Astrocyte of the hippocampus (primary cell): ENCODE data around the gene PRDM9.
"Not testable (repeated sequence)": the region's sequence is repeated elsewhere in the genome, so short reads cannot be mapped to it uniquely, and the experiment has no call there.

Source experiments
- DNase-seq: peaks from one replicate; pipeline ENCODE4 v3.0.0; 2011; ENCODE audit warnings: low read depth, low spot score

The PRDM9 gene

GRCh38 chr5:23527216-23527920 lies 20.0 kb downstream of the PRDM9 start:
- DNase-seq = not testable (repeated sequence)

GRCh38 chr5:23528677-23529076 lies 21.3 kb downstream of the PRDM9 start:
- DNase-seq = no peak

- DNase-seq = no peak
These were observed 23.2 kb downstream of the PRDM9 start for GRCh38 chr5:23530571-23530970.

- no peak for DNase-seq
These were observed 63.6 kb downstream of the PRDM9 start for GRCh38 chr5:23571059-23571458.
